ENCODE measurements around the gene FGD6.

The FGD6 gene

GRCh38 chr12:95073698-95074520 lies 143.4 kb downstream of the FGD6 start:
- DNase-seq: no peak

- peak; percentile 96 for DNase-seq
Observed at GRCh38 chr12:95072900-95073697, 144.2 kb downstream of the FGD6 start, which contains the start of gene NR2C1. Gene NR2C1, minus strand, starts transcription at chr12:95073618. Its CDS starts 6,234 bp downstream, at chr12:95067384.

- no peak for DNase-seq
Observed at GRCh38 chr12:95070378-95070777, 146.9 kb downstream of the FGD6 start.

- DNase-seq: no peak
Observed at GRCh38 chr12:95066091-95066855, 151.0 kb downstream of the FGD6 start.

- no peak for DNase-seq
Observed at GRCh38 chr12:95060951-95061350, 156.3 kb downstream of the FGD6 start.

- DNase-seq: no peak
Observed at GRCh38 chr12:95059984-95060383, 157.3 kb downstream of the FGD6 start.

- DNase-seq: no peak
Observed at GRCh38 chr12:95057424-95057823, 159.8 kb downstream of the FGD6 start.

GRCh38 chr12:95055057-95055456 lies 162.2 kb downstream of the FGD6 start:
- DNase-seq: no peak

- no peak for DNase-seq
Observed at GRCh38 chr12:95054206-95054605, 163.1 kb downstream of the FGD6 start.

- DNase-seq: no peak
Observed at GRCh38 chr12:95051241-95051640, 166.0 kb downstream of the FGD6 start.

- DNase-seq: no peak
Observed at GRCh38 chr12:95037906-95038305, 179.4 kb downstream of the FGD6 start.

GRCh38 chr12:95034750-95035149 lies 182.5 kb downstream of the FGD6 start:
- DNase-seq: no peak

Measured in CD4-positive, alpha-beta T cell treated with Interleukin-17A for 1 hour (primary cell).